HG03060 (cell line): Measurements from ENCODE around the gene FTL.
A peak's percentile ranks its signal among the peaks of the same experiment; 100 is the strongest.

ENCODE experiments used
- ATAC-seq: cut with Tn5 transposase; IDR thresholded peaks from one replicate; pipeline ENCODE4 v1.9.1; 2021; ENCODE audit warnings: low read depth, moderate number of reproducible peaks; ENCODE audit not compliant: unreplicated experiment

The FTL gene

GRCh38 chr19:48945415-48945814, 19.7 kb upstream of the FTL start:
- ATAC-seq: no peak

- no peak for ATAC-seq
These were observed 19.3 kb upstream of the FTL start for GRCh38 chr19:48945817-48946216.

- ATAC-seq: no peak
These were observed 18.4 kb upstream of the FTL start for GRCh38 chr19:48946463-48947257.

GRCh38 chr19:48947258-48947542, 17.9 kb upstream of the FTL start:
- ATAC-seq: no peak

GRCh38 chr19:48950159-48950558, 14.9 kb upstream of the FTL start:
- ATAC-seq: no peak

- ATAC-seq: no peak
These were observed 14.1 kb upstream of the FTL start for GRCh38 chr19:48950830-48951519.

GRCh38 chr19:48953141-48953540, 12.0 kb upstream of the FTL start:
- no peak for ATAC-seq

GRCh38 chr19:48953990-48954594, 11.0 kb upstream of the FTL start:
- ATAC-seq: no peak

GRCh38 chr19:48954595-48955307, 10.4 kb upstream of the FTL start, which contains the start of gene BAX:
Gene BAX (plus strand): TSS chr19:48954875. CDS start chr19:48954929, 54 bp downstream.
- ATAC-seq: peak; percentile 64

GRCh38 chr19:48955308-48955958, 9.7 kb upstream of the FTL start:
- no peak for ATAC-seq

GRCh38 chr19:48958006-48958405, 7.1 kb upstream of the FTL start:
- no peak for ATAC-seq

GRCh38 chr19:48959341-48960239, 5.5 kb upstream of the FTL start:
- no peak for ATAC-seq

GRCh38 chr19:48961051-48961649, 4.0 kb upstream of the FTL start:
- ATAC-seq: no peak

GRCh38 chr19:48961673-48962028, 3.5 kb upstream of the FTL start:
- no peak for ATAC-seq

- no peak for ATAC-seq
These were observed 2.9 kb upstream of the FTL start for GRCh38 chr19:48962029-48962848.

- ATAC-seq: no peak
These were observed 2.3 kb upstream of the FTL start for GRCh38 chr19:48962849-48963165.

GRCh38 chr19:48963371-48964204, 1.5 kb upstream of the FTL start:
- no peak for ATAC-seq
